Activated naive CD4-positive, alpha-beta T cell treated with Interleukin-2 at 50 U/mL for 16 hours (primary cell): ENCODE data around the gene ZNF45.
"Not testable (repeated sequence)": the region's sequence is repeated elsewhere in the genome, so short reads cannot be mapped to it uniquely, and the experiment has no call there.

Source experiments
- DNase-seq: peaks from one replicate; pipeline ENCODE4 v3.0.0-alpha.2; 2020

Gene ZNF45

DNA sequence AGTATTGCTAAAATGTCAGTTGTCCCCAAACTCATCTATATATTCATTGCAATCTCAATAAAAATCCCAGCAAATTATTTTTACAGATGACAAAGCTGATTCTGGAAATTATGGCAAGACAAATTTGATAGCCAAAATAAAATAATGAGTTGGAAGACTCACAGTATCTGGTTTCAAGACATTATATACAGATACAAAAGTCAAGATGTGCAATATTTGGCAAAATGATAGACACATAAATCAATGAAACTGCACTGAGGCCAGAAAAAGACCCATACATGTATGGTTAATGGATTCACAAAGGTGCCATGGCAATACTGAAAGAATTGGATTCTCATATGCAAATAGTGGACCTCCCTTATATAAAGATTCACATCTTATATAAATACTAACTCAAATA lies 24.2 kb downstream of the ZNF45 start:
- DNase-seq: no peak

DNA sequence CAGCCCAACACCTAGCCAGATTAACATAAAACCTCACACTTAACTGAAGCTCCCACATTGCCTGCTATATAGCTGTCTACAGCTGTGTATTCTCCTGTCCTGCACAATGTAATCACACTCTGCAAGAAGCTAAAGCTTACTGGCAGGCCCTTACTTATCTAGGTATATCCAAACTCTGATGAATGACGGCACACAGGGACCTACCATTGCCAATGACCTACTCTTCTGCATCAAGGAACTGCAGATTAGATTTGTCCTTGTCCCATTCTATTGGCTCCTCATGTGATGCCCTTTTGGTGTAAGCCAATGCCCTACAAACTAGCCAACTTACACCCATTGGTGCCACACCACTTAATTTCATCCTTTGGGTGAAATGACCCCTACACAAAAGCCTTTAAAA lies 26.4 kb downstream of the ZNF45 start:
- DNase-seq: no peak

GRCh38 chr19:43906774-43907173 lies 28.3 kb downstream of the ZNF45 start:
- DNase-seq: no peak

- no peak for DNase-seq
Measured at GRCh38 chr19:43905897-43906296, 29.2 kb downstream of the ZNF45 start.

DNA sequence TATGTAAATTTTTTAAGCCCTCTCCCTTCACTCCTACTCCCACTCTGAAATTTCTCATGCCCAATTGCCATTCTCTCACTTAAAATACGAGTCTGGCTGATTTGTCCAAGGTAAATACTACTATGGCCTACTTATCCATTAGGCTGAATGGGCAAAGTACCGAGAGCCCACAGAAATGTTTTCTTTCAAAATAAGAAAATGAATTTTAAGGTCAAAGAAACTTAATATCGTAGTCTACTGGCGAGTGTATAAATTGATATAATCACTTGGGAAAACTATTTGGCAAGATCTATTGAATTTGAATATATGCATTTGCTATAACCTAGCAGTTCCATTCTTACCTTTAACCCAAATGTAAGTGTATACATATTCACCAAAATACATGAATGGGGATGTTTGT lies 32.7 kb downstream of the ZNF45 start:
- DNase-seq: no peak

- DNase-seq: peak; percentile 66
Measured at GRCh38 chr19:43901395-43902390, 33.4 kb downstream of the ZNF45 start.

DNA sequence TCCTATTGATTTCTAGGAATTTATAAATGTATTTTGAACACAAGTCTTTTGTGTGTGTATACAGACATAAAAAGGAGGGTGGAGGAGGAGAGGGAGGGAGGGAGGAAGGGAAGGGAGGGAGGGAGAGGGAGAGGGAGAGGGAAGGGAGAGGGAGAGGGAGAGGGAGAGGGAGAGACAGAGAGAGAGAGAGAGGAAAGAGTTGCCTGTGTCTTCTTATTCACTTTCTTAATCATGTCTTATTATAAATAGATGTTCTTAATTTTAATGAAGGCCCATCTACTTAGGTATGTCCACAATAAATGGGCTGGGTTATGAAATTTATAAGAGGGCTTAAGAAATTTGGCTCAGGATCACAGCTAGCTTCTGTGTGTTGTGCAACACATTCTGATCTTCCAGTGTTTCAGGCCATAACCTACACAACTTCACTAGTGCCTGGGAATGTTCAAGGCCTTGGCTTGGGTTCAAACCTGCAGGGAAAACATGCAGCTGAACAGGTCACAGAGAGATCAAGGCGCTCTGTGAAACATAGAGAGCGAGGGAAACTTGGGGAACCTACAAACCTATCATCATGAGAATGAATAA lies 39.3 kb downstream of the ZNF45 start:
- DNase-seq: no peak

GRCh38 chr19:43883864-43884263 lies 51.2 kb downstream of the ZNF45 start, which contains the start of gene ZNF404:
Gene ZNF404 (minus strand): TSS chr19:43883964.
- no peak for DNase-seq

GRCh38 chr19:43880483-43880882 lies 54.6 kb downstream of the ZNF45 start:
- no peak for DNase-seq

DNA sequence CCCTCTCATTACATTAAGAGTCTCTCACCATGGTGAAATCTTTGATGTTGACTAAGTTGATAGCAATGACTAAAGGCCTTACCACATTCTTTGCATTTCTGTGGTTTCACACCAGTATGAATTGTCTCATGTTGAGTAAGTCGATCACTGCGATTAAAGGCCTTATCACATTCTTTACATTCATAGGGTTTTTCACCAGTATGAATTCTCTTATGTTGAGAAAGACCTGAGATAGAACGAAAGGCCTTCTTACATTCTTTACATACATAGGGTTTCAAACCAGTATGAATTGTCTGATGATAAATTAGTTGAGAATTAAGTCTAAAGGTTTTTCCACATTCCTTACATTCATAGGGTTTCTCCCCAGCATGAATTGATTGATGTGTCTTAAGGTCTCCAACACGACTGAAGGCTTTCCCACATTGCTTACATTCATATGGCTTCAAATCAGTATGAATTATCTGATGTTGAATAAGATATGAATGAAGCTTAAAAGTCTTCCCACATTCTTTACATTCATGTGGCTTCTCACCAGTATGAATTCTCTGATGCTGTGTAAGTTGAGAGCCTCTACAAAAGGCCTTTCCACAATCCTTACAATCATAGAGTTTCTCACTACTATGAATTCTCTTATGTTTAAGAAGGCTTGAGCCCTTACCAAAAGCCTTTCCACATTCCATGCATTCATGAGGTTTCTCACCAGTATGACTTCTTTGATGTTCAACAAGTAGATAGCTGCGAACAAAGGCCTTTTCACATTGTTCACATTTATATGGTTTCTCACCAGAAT lies 62.3 kb downstream of the ZNF45 start:
- no peak for DNase-seq

DNA sequence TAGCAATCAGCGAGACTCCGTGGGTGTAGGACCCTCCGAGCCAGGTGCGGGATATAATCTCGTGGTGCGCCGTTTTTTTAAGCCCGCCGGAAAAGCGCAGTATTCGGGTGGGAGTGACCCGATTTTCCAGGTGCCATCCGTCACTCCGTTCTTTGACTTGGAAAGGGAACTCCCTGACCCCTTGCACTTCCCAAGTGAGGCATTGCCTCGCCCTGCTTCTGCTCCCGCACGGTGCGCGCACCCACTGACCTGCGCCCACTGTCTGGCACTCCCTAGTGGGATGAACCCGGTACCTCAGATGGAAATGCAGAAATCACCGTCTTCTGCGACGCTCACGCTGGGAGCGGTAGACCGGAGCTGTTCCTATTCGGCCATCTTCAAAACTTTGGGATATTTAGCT lies 68.2 kb downstream of the ZNF45 start:
- not testable (repeated sequence) for DNase-seq
